ENCODE results near the gene CHST6.

The CHST6 gene

DNA sequence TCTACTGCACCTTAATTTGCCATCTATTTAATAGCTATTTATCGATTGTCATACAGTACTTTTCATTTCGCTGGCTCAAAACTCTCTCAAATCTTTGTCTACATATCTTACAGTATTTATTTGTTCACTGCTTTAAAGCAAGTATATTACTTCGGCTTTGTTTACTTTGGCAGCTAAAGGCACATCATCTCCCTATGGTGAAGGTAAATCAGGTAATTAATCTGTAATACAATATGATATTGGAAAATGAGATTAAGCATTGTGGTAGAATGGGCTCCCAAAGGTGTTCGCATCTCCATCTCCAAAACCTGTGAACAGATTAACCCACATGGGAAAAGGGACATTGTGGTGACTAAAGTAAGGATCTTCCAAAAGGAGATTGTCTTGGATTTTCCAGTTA lies 37.2 kb downstream of the CHST6 start:
- TF ChIP-seq POLR2AphosphoS5 (IDR thresholded peaks at IDR 0.05; ENCODE audit: low read depth, low read length) = no peak
- no peak for TF ChIP-seq SIN3A (IDR thresholded peaks at IDR 0.05; ENCODE audit: borderline replicate concordance, insufficient read depth, low read length)

DNA sequence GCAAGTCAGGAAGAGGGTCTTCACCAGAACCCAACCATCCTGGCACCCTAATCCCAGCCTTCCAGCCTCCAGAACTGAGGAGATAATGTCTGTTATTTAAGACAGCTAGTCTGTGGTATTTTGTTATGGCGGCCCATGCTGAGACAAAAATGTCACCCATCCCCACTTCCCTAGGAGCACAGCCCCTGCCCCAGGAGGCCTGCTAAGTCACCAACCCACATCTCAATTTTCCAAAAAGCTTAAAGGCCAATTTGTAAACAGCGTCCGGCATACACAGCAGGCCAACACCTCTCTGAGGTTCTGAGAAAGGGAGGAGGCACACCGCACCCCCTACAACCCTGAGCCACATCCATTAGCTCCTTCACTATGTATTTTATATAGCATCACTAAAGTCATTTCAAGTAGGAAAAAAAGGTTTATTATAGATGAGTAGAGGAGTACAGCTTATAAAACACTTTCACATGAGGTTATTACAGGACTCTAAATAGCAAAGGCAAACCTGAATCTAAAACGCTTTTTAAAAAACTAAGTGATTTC lies 37.7 kb downstream of the CHST6 start:
- TF ChIP-seq TAF1 (IDR thresholded peaks at IDR 0.05; ENCODE audit: borderline replicate concordance, insufficient read depth, low read length) (no peak), SIN3A (IDR thresholded peaks at IDR 0.05; ENCODE audit: borderline replicate concordance, insufficient read depth, low read length) (no peak), POLR2AphosphoS5 (IDR thresholded peaks at IDR 0.05; ENCODE audit: low read depth, low read length) (no peak), FOXP2 (optimal IDR thresholded peaks at IDR 0.05; ENCODE audit: borderline replicate concordance, extremely low read depth, extremely low read length, insufficient read depth) (no peak)
- TF ChIP-seq, protein P1, sequence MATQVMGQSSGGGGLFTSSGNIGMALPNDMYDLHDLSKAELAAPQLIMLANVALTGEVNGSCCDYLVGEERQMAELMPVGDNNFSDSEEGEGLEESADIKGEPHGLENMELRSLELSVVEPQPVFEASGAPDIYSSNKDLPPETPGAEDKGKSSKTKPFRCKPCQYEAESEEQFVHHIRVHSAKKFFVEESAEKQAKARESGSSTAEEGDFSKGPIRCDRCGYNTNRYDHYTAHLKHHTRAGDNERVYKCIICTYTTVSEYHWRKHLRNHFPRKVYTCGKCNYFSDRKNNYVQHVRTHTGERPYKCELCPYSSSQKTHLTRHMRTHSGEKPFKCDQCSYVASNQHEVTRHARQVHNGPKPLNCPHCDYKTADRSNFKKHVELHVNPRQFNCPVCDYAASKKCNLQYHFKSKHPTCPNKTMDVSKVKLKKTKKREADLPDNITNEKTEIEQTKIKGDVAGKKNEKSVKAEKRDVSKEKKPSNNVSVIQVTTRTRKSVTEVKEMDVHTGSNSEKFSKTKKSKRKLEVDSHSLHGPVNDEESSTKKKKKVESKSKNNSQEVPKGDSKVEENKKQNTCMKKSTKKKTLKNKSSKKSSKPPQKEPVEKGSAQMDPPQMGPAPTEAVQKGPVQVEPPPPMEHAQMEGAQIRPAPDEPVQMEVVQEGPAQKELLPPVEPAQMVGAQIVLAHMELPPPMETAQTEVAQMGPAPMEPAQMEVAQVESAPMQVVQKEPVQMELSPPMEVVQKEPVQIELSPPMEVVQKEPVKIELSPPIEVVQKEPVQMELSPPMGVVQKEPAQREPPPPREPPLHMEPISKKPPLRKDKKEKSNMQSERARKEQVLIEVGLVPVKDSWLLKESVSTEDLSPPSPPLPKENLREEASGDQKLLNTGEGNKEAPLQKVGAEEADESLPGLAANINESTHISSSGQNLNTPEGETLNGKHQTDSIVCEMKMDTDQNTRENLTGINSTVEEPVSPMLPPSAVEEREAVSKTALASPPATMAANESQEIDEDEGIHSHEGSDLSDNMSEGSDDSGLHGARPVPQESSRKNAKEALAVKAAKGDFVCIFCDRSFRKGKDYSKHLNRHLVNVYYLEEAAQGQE (IDR thresholded peaks at IDR 0.05; ENCODE audit: insufficient read depth in 1 of 2, low read depth in 2 of 2, low read length in 2 of 2) = no peak

DNA sequence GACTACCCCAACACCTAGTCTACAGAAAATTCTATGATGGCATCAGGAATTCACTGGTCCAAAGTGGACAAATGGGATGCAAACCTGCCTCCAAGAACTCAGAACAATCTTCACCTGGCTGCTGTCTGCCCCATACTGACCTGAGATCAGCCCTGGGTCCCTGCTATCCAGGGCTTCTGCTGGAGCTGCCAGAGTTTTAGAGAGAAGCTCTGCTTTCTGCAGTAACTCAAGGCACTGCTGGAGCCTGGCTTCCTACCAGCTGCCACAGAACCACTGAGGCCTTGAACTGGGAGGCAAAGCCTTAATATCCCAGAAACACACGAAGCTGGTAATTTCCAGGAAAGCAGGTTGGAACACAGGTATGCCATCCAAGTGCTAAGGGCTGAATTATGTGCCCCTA lies 38.3 kb downstream of the CHST6 start:
- TF ChIP-seq FOXP2 (optimal IDR thresholded peaks at IDR 0.05; ENCODE audit: borderline replicate concordance, extremely low read depth, extremely low read length, insufficient read depth) = no peak

DNA sequence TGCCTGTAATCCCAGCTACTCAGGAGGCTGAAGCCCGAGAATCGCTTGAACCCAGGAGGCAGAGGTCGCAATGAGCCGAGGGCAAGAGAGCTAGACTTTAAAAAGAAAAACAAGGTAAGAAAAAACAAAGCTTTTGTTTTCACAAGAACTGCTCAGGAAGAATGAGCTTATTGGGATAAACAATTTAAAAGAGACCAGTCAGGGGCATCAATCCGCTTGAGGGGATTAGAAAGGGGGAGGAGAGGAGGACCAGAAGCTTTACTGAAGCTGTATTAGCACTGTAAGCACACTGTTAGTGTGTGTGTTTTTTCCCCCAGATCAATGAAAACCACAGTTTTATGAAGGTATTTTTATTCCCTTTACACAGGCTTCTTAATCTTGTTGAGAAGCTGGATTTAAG lies 39.6 kb downstream of the CHST6 start:
- TF ChIP-seq FOXP2 (optimal IDR thresholded peaks at IDR 0.05; ENCODE audit: borderline replicate concordance, extremely low read depth, extremely low read length, insufficient read depth) (no peak), SIN3A (IDR thresholded peaks at IDR 0.05; ENCODE audit: borderline replicate concordance, insufficient read depth, low read length) (no peak)

DNA sequence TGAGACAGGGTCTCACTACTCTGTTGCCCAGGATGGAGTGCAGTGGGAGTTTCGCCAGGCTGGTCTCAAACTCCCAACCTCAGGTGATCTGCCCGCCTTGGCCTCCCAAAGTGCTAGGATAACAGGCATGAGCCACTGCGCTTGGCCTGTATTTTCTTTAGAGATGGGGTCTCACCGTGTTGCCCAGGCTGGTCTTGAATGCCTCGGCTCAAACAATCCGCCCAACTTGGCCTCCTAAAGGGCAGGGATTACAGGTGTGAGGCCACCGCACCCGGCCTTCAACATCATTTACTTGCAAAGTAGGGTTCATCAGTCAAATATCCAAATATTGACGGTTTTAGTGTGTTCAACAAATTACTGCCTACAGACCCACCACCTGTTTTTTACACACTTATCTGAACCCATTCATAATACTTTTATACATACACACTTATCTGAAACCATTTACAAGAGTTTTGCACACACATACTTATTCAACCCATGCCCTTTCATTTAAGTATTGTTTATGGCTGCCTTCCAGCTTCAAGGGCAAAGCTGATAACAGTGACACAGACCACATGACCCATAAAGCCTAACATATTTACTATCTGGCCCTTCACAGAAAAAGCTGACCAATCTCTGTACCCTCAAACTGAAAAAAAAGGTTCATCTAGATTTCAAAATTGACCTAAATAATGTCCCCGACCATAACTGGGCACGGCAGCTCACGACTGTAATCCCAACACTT lies 42.6 kb downstream of the CHST6 start:
- TF ChIP-seq, protein P1 (IDR thresholded peaks at IDR 0.05; ENCODE audit: insufficient read depth in 1 of 2, low read depth in 2 of 2, low read length in 2 of 2) = no peak
- TF ChIP-seq SIN3A (IDR thresholded peaks at IDR 0.05; ENCODE audit: borderline replicate concordance, insufficient read depth, low read length) (no peak), TAF1 (IDR thresholded peaks at IDR 0.05; ENCODE audit: borderline replicate concordance, insufficient read depth, low read length) (no peak), POLR2AphosphoS5 (IDR thresholded peaks at IDR 0.05; ENCODE audit: low read depth, low read length) (no peak), FOXP2 (optimal IDR thresholded peaks at IDR 0.05; ENCODE audit: borderline replicate concordance, extremely low read depth, extremely low read length, insufficient read depth) (no peak)

DNA sequence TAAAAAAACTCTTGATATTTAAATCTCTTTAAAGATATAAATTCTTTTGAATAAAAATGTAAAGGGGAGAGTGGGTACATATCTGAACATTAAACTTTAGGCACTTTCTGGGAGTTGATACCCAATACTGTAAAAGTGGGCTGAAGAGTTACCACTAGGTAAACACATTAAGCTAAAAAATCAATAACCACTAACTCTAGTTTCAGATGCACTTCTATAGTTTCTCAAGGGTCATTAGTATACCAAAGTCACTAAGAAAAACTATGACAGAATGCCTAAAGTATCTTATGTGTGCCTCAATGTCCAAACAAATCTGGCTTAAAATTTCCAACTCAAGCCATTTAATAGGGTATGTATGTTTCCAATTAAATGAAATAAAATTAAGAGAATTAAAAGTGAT lies 48.8 kb downstream of the CHST6 start:
- TF ChIP-seq POLR2AphosphoS5 (IDR thresholded peaks at IDR 0.05; ENCODE audit: low read depth, low read length) = no peak
- no peak for TF ChIP-seq SIN3A (IDR thresholded peaks at IDR 0.05; ENCODE audit: borderline replicate concordance, insufficient read depth, low read length)
- TF ChIP-seq, protein P1 (IDR thresholded peaks at IDR 0.05; ENCODE audit: insufficient read depth in 1 of 2, low read depth in 2 of 2, low read length in 2 of 2) = no peak
- TF ChIP-seq FOXP2 (optimal IDR thresholded peaks at IDR 0.05; ENCODE audit: borderline replicate concordance, extremely low read depth, extremely low read length, insufficient read depth) = no peak
- TF ChIP-seq TAF1 (IDR thresholded peaks at IDR 0.05; ENCODE audit: borderline replicate concordance, insufficient read depth, low read length) = no peak

Measured in PFSK-1 (cell line).